RWPE2 (cell line): Measurements from ENCODE around the gene RSU1.

ENCODE experiments used
- ATAC-seq: fragments of 200-7000 bp; cut with Tn5 transposase; 3 replicates; pipeline ENCODE4 v1.9.1; 2021; ENCODE audit warnings: low read depth
- DNase-seq: peaks from one replicate; pipeline ENCODE4 v3.0.0-alpha.2; 2020; ENCODE audit warnings: low spot score
- H3K27ac ChIP-seq: fragments of 450-650 bp; 2 replicates; pipeline ENCODE4 v1.5.1; 2017; ENCODE audit warnings: mild to moderate bottlenecking; ENCODE audit not compliant: poor library complexity, severe bottlenecking
- H3K27me3 ChIP-seq: fragments of 250-450 bp; sonication (Bioruptor Pico); 2 replicates; pipeline ENCODE4 v1.5.1; 2021; ENCODE audit warnings: mild to moderate bottlenecking, moderate library complexity; ENCODE audit not compliant: insufficient read depth, poor library complexity, severe bottlenecking
- H3K36me3 ChIP-seq: fragments of 250-450 bp; sonication (Bioruptor Pico); 2 replicates; pipeline ENCODE4 v1.5.1; 2020; ENCODE audit warnings: low read depth, mild to moderate bottlenecking, moderate library complexity
- H3K4me1 ChIP-seq: fragments of 250-450 bp; sonication (Bioruptor Pico); 2 replicates; pipeline ENCODE4 v1.5.1; 2021; ENCODE audit warnings: mild to moderate bottlenecking, moderate library complexity; ENCODE audit not compliant: insufficient read depth, poor library complexity, severe bottlenecking
- H3K4me3 ChIP-seq: fragments of 250-450 bp; sonication (Bioruptor Pico); 2 replicates; pipeline ENCODE4 v1.5.1; 2021; ENCODE audit warnings: mild to moderate bottlenecking, moderate library complexity; ENCODE audit not compliant: severe bottlenecking
- H3K9me3 ChIP-seq: fragments of 250-450 bp; sonication (Bioruptor Pico); 2 replicates; pipeline ENCODE4 v1.5.1; 2021; ENCODE audit warnings: mild to moderate bottlenecking, moderate library complexity; ENCODE audit not compliant: severe bottlenecking
- CTCF ChIP-seq: fragments of 450-650 bp; IDR thresholded peaks from one replicate; pipeline ENCODE4 v1.5.1; 2017; ENCODE audit warnings: mild to moderate bottlenecking, moderate library complexity; ENCODE audit not compliant: poor library complexity, severe bottlenecking

Gene RSU1

GRCh38 chr10:16626697-16627096 lies 190.5 kb downstream of the RSU1 start:
- TF ChIP-seq CTCF, result no peak
- no peak overlapping the region for H3K27ac ChIP-seq

DNA sequence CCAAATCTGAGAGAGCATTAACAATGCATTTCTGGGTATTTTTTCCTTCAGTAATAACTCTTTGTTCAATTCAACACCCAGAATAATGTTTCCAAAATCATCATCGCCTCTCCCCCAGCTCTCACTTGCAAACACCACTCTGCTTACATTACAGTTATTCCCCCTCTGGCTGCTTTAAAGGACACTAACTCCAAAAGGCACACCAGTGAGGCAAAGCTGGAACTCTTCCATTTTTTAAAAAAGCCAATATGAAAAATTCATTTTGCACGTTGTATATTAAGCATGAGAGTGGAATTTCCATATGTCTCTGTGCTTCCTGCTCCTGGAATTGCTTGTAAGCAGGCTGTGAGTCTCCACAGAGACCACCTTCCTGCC lies 204.3 kb downstream of the RSU1 start:
- H3K36me3 ChIP-seq, result no peaks in the 10 kb centered on the region
- no peak for DNase-seq
- ATAC-seq, result no peak
- H3K9me3 ChIP-seq, result no peaks in the 10 kb centered on the region
- H3K27me3 ChIP-seq, result no peaks in the 10 kb centered on the region
- TF ChIP-seq CTCF, result no peak
- H3K4me1 ChIP-seq, result no peaks in the 10 kb centered on the region
- no peak overlapping the region for H3K27ac ChIP-seq
- no peak overlapping the region for H3K4me3 ChIP-seq

More at GRCh38 chr10:16626697-16627096, 190.5 kb downstream of the RSU1 start:
- no peaks in the 10 kb centered on the region for H3K9me3 ChIP-seq
- DNase-seq (no peak), ATAC-seq (no peak)
- no peak overlapping the region for H3K4me3 ChIP-seq
- H3K27me3 ChIP-seq, result no peaks in the 10 kb centered on the region
- no peaks in the 10 kb centered on the region for H3K36me3 ChIP-seq
- no peaks in the 10 kb centered on the region for H3K4me1 ChIP-seq

- DNase-seq, result no peak
- Histone ChIP-seq H3K4me3 (no peak overlapping the region), H3K27me3 (no peaks in the 10 kb centered on the region), H3K9me3 (no peaks in the 10 kb centered on the region), H3K36me3 (no peaks in the 10 kb centered on the region), H3K4me1 (no peaks in the 10 kb centered on the region), H3K27ac (no peak overlapping the region)
- ATAC-seq, result no peak; the same call in 2 of the 3 replicates
- no peak for TF ChIP-seq CTCF
Observed at GRCh38 chr10:16612115-16612980, 204.9 kb downstream of the RSU1 start.

GRCh38 chr10:16611037-16611436 lies 206.2 kb downstream of the RSU1 start:
- no peak for TF ChIP-seq CTCF
- no peak for DNase-seq
- Histone ChIP-seq H3K9me3 (no peaks in the 10 kb centered on the region), H3K4me1 (no peaks in the 10 kb centered on the region), H3K4me3 (no peak overlapping the region), H3K27me3 (no peaks in the 10 kb centered on the region), H3K27ac (no peak overlapping the region), H3K36me3 (no peaks in the 10 kb centered on the region)
- ATAC-seq, result no peak

GRCh38 chr10:16609211-16609610 lies 208.0 kb downstream of the RSU1 start:
- no peaks in the 10 kb centered on the region for H3K27me3 ChIP-seq
- no peak overlapping the region for H3K4me3 ChIP-seq
- no peaks in the 10 kb centered on the region for H3K4me1 ChIP-seq
- ATAC-seq, result no peak
- no peak for TF ChIP-seq CTCF
- no peaks in the 10 kb centered on the region for H3K36me3 ChIP-seq
- H3K27ac ChIP-seq, result no peak overlapping the region
- no peak for DNase-seq
- no peaks in the 10 kb centered on the region for H3K9me3 ChIP-seq
